B cell (primary cell): ENCODE results near the gene BUB1B. TPM values are rescaled to one million over a fixed set of nuclear protein-coding genes. Genes with fewer than 3 reads are reported as not detected.
"Not testable (repeated sequence)": the region's sequence is repeated elsewhere in the genome, so short reads cannot be mapped to it uniquely, and the experiment has no call there.

Experiments used
- ATAC-seq: fragments of 200-7000 bp; cut with Tn5 transposase; one replicate; pipeline ENCODE4 v1.10.0; 2021; ENCODE audit warnings: low read depth, mild to moderate bottlenecking, moderate number of reproducible peaks, moderate library complexity
- CTCF ChIA-PET: fragments of 350-600 bp; sonication (Branson Sonifier 250); formaldehyde crosslinking; loops from one replicate; lab custom pipeline; 2021; ENCODE audit warnings: antibody characterized with exemption, inconsistent platforms; lab: Charles Lee
- POLR2A ChIA-PET: fragments of 350-600 bp; sonication (Branson Sonifier 250); formaldehyde crosslinking; loops from one replicate; lab custom pipeline; 2021; ENCODE audit warnings: antibody characterized with exemption; lab: Charles Lee
- DNase-seq: peaks from one replicate; pipeline ENCODE4 v3.0.0; 2013
- H2AFZ ChIP-seq: 2 replicates; pipeline ENCODE4 v1.6.1; 2012; ENCODE audit warnings: mild to moderate bottlenecking, low read depth, low read length; ENCODE audit not compliant: insufficient read depth, poor library complexity, severe bottlenecking
- H3K27ac ChIP-seq, 2 donors: 1 replicate in 1 of 2; 2 replicates in 1 of 2; pipeline ENCODE4 v1.5.1; 2012 to 2013; ENCODE audit warnings: low read length in 2 of 2, mild to moderate bottlenecking in 2 of 2, moderate library complexity in 1 of 2
- H3K27me3 ChIP-seq, 4 experiments: fragments of 200-600 bp in 1 of 4; sonication (generic) in 1 of 4; replicated peaks in 1 of 4; 1 replicate in 2 of 4; 2 replicates in 2 of 4; pipeline versions ENCODE4 v1.6.1 to v1.7.0; 2013 to 2016; ENCODE audit warnings: low read length in 3 of 4, mild to moderate bottlenecking in 2 of 4, mixed read lengths in 1 of 4, moderate library complexity in 1 of 4; ENCODE audit not compliant: insufficient read depth in 4 of 4, control insufficient read depth in 3 of 4; ENCODE audit errors: control extremely low read depth in 1 of 4
- H3K36me3 ChIP-seq, 2 experiments: replicated peaks in 1 of 2; 1 replicate in 1 of 2; 2 replicates in 1 of 2; pipeline versions ENCODE4 v1.6.1 to v1.7.1; 2013; ENCODE audit warnings: low read length in 1 of 2; ENCODE audit not compliant: insufficient read depth in 2 of 2, control insufficient read depth in 1 of 2; ENCODE audit errors: control extremely low read depth in 1 of 2, extremely low read depth in 1 of 2
- H3K4me1 ChIP-seq, 2 donors: fragments of 200-600 bp in 1 of 2; sonication (generic) in 1 of 2; 1 replicate in 1 of 2; 2 replicates in 1 of 2; pipeline versions ENCODE4 v1.5.1 to v1.6.1; 2013 to 2017; ENCODE audit warnings: low read length in 2 of 2; ENCODE audit not compliant: control insufficient read depth in 2 of 2, insufficient read depth in 2 of 2
- H3K4me2 ChIP-seq: replicated peaks from 2 replicates; pipeline ENCODE3; 2012; ENCODE audit warnings: mild to moderate bottlenecking, low read depth, low read length; ENCODE audit not compliant: poor library complexity, severe bottlenecking
- H3K4me3 ChIP-seq, 5 experiments: fragments of 200-600 bp in 1 of 5; sonication (generic) in 1 of 5; 1 replicate in 3 of 5; 2 replicates in 2 of 5; pipeline versions ENCODE4 v1.5.1 to v1.7.0; 2011 to 2016; ENCODE audit warnings: low read length in 4 of 5, mild to moderate bottlenecking in 4 of 5, low read depth in 2 of 5, control low read depth in 1 of 5, moderate library complexity in 1 of 5; ENCODE audit not compliant: insufficient read depth in 1 of 5; ENCODE audit errors: control extremely low read depth in 1 of 5, extremely low read depth in 1 of 5
- H3K79me2 ChIP-seq: fragments of 200-600 bp; sonication (generic); one replicate; pipeline ENCODE4 v1.6.0; 2016; ENCODE audit warnings: low read length; ENCODE audit not compliant: control insufficient read depth, insufficient read depth
- H3K9ac ChIP-seq: fragments of 200-600 bp; sonication (generic); 2 replicates; pipeline ENCODE4 v1.6.1; 2017; ENCODE audit warnings: mild to moderate bottlenecking, low read length, moderate library complexity
- H3K9me3 ChIP-seq, 3 donors: one replicate each; pipeline versions ENCODE4 v1.6.1 to v1.7.1; 2013; ENCODE audit warnings: low read length in 2 of 3; ENCODE audit not compliant: control insufficient read depth in 2 of 3, insufficient read depth in 1 of 3; ENCODE audit errors: control extremely low read depth in 1 of 3
- H4K20me1 ChIP-seq: 2 replicates; pipeline ENCODE4 v1.6.0; 2012; ENCODE audit warnings: mild to moderate bottlenecking, low read length; ENCODE audit not compliant: insufficient read depth, control insufficient read depth, poor library complexity, severe bottlenecking
- H3K27ac Mint-ChIP-seq: one replicate; pipeline ENCODE4 v1.8.0; 2021; ENCODE audit warnings: mixed read lengths
- H3K27me3 Mint-ChIP-seq: one replicate; pipeline ENCODE4 v1.8.0; 2021; ENCODE audit warnings: mixed read lengths
- H3K4me1 Mint-ChIP-seq: one replicate; pipeline ENCODE4 v1.8.0; 2021; ENCODE audit warnings: mixed read lengths
- H3K4me3 Mint-ChIP-seq: one replicate; pipeline ENCODE4 v1.8.0; 2021; ENCODE audit warnings: mixed read lengths
- H3K9me3 Mint-ChIP-seq: one replicate; pipeline ENCODE4 v1.8.0; 2022; ENCODE audit warnings: mixed read lengths; ENCODE audit not compliant: insufficient read depth
- EZH2 ChIP-seq: IDR thresholded peaks from 2 replicates; pipeline ENCODE4 v1.6.1; 2012; ENCODE audit warnings: borderline replicate concordance, low read depth, mild to moderate bottlenecking, moderate library complexity, low read length; ENCODE audit not compliant: insufficient read depth, poor library complexity, severe bottlenecking
- WGBS: methylation state at CpG from one replicate; pipeline ENCODE4 v1.1.5; 2013; ENCODE audit warnings: missing lambda C conversion rate; ENCODE audit not compliant: insufficient coverage; 5-methylcytosine and 5-hydroxymethylcytosine counted together
- intact Hi-C: fragments of 100-400 bp; cut with micrococcal nuclease; formaldehyde crosslinking; loops from one replicate; pipeline ENCODE4 v1.10.0; 2022
- polyA plus RNA-seq: library from polyadenylated mRNA; depleted of rRNA; stranded (reverse); fragments of >200 nt; gene quantifications from 2 replicates; pipeline ENCODE4 v1.2.3, GENCODE V29; 2012
- total RNA-seq, 2 donors: library from RNA; stranded (reverse); fragments of 120-200 nt in 1 of 2; gene quantifications; 1 replicate in 1 of 2; 2 replicates in 1 of 2; pipeline versions ENCODE4 v1.2.3 to v1.2.4, GENCODE V29; 2013 to 2022
- TF ChIP-seq, protein P1 (sequence below): fragments of 200-600 bp; IDR thresholded peaks from one replicate; pipeline ENCODE4 v1.8.0; 2022; ENCODE audit warnings: antibody characterized with exemption, mild to moderate bottlenecking

BUB1B gene
- total and polyA plus RNA-seq, 2 donors (not counting 1 experiment from before 2014, with no cell fraction given): 0.70 to 4.4 TPM

DNA sequence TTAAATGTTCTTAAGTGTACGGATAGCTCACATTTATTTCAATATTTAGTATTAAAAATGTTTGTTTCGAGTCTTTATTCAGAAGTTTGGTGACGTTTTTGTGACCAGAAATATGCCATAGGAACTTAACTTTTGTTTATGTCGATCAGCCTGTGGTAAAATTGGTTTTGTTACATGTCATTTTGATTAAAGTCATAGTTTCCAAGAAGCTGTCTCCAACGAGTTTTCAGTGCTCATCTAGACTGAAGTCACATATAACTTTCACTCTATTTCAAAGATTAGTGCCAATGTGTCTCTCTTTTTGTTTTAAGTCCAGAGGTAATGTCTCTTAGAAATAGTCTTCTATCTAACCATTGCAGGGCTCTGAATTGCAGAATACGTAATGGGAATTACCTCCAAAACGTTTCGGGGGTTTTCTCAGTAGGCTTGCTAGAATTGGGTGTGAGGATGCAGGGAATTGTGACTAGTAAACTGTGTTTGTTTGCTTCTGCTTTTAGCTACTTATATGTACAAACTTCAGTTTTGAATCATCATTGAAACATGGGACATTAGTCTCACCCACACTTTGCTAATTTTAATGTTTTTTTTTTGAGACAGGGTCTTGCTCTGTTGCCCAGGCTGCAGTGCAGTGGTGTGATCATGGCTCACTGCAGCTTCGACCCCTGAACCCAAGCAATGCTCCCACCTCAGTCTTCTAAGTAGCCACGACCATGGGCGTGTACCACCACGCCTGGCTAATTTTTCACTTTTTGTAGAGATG, 3.0 kb downstream of the BUB1B start:
- 60% methylated on average over 1 of the region's 12 CpGs for WGBS
- intact Hi-C loops: loop anchor here (5.0 kb wide), 3 partner anchors 113 to 377 kb away; partner anchors contain the start of gene INAFM2

DNA sequence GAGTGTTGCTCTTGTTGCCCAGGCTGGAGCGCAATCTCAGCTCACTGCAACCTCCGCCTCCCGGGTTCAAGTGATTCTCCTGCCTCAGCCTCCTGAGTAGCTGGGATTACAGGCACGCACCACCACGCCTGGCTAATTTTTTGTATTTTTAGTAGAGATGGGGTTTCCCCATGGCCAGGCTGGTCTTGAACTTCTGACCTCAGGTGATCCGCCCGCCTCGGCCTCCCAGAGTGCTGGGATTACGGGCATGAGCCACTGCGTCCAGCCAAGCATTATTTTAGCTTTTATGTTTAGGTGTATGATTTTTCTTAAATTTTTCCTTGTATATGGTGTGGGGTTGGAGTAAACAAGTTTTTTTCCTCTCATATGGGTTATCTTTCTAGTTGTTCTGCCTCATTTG, 6.5 kb downstream of the BUB1B start:
- H3K9ac ChIP-seq, H2AFZ ChIP-seq, H3K27ac Mint-ChIP-seq, H4K20me1 ChIP-seq, H3K27me3 Mint-ChIP-seq, H3K9me3 ChIP-seq, H3K36me3 ChIP-seq, H3K4me3 ChIP-seq, intact Hi-C loops, H3K4me2 ChIP-seq, H3K4me1 ChIP-seq, H3K9me3 Mint-ChIP-seq, H3K27me3 ChIP-seq, H3K4me3 Mint-ChIP-seq, ATAC-seq, H3K27ac ChIP-seq, DNase-seq: not testable (repeated sequence)
- POLR2A ChIA-PET: interaction anchor here (0.6 to 0.7 kb wide), 2 partner anchors 68 to 127 kb away, joined by 4 to 6 read pairs; no protein-coding TSS in a partner anchor
- CTCF ChIA-PET: interaction anchor here (0.7 to 1.1 kb wide), 2 partner anchors 122 to 598 kb away, joined by 3 to 5 read pairs; no protein-coding TSS in a partner anchor
- WGBS: 58% methylated on average over 7 of the region's 10 CpGs
- peaks cover 10% of the 10 kb centered on the region for H3K79me2 ChIP-seq
- H3K4me1 Mint-ChIP-seq: peaks cover 21% of the 10 kb centered on the region

More for the DNA sequence above, 3.0 kb downstream of the BUB1B start:
- no peaks in the 10 kb centered on the region for H3K27me3 ChIP-seq
- peaks cover 20% of the 10 kb centered on the region for H3K4me1 Mint-ChIP-seq
- DNase-seq (no peak), ATAC-seq (no peak)
- H3K9me3 ChIP-seq: no peaks in the 10 kb centered on the region
- peaks cover 13 to 21% of the 10 kb centered on the region in 2 donors for H3K4me1 ChIP-seq
- POLR2A ChIA-PET: interaction anchor here (0.7 kb wide), 1 partner anchor 111 kb away, joined by 3 read pairs; no protein-coding TSS in a partner anchor
- H3K79me2 ChIP-seq: peaks cover 16% of the 10 kb centered on the region
- no peak overlapping the region for H3K9ac ChIP-seq
- H2AFZ ChIP-seq: no peak overlapping the region
- no peaks in the 10 kb centered on the region for H3K27me3 Mint-ChIP-seq
- H3K27ac ChIP-seq: no peak overlapping the region
- CTCF ChIA-PET: interaction anchor here (0.5 to 1.7 kb wide), 3 partner anchors 54 to 110 kb away, joined by 3 to 4 read pairs (median 3); no protein-coding TSS in a partner anchor
- TF ChIP-seq EZH2: no peak
- TF ChIP-seq, protein P1, sequence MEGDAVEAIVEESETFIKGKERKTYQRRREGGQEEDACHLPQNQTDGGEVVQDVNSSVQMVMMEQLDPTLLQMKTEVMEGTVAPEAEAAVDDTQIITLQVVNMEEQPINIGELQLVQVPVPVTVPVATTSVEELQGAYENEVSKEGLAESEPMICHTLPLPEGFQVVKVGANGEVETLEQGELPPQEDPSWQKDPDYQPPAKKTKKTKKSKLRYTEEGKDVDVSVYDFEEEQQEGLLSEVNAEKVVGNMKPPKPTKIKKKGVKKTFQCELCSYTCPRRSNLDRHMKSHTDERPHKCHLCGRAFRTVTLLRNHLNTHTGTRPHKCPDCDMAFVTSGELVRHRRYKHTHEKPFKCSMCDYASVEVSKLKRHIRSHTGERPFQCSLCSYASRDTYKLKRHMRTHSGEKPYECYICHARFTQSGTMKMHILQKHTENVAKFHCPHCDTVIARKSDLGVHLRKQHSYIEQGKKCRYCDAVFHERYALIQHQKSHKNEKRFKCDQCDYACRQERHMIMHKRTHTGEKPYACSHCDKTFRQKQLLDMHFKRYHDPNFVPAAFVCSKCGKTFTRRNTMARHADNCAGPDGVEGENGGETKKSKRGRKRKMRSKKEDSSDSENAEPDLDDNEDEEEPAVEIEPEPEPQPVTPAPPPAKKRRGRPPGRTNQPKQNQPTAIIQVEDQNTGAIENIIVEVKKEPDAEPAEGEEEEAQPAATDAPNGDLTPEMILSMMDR: no peak
- peak overlapping the region; percentile 1 for H3K4me2 ChIP-seq
- H3K4me3 ChIP-seq: no peak overlapping the region
- no peak overlapping the region for H3K27ac Mint-ChIP-seq
- H3K36me3 ChIP-seq: no peaks in the 10 kb centered on the region
- H4K20me1 ChIP-seq: no peaks in the 10 kb centered on the region
- H3K9me3 Mint-ChIP-seq: no peaks in the 10 kb centered on the region
- peak overlapping the region; percentile 7 for H3K4me3 Mint-ChIP-seq
